IMR-90 (cell line): ENCODE results near the gene MTREX. TPM values are rescaled to one million over a fixed set of nuclear protein-coding genes. Genes with fewer than 3 reads are reported as not detected.

ENCODE experiments used
- ATAC-seq: fragments of 200-7000 bp; cut with Tn5 transposase; 2 replicates; pipeline ENCODE4 v1.9.1; 2020; ENCODE audit warnings: low read depth, mild to moderate bottlenecking, moderate library complexity
- BruUV-seq: library from RNA; stranded (reverse); fragments of 400-500 nt; replicated peaks from 2 replicates; lab custom pipeline; 2021; lab: Mats Ljungman, UMichigan
- CTCF ChIA-PET: fragments of 300-600 bp; formaldehyde crosslinking; extraction: SDS; loops from one replicate; lab custom pipeline; 2021; ENCODE audit warnings: antibody characterized with exemption; lab: Yijun Ruan, JAX
- POLR2A ChIA-PET: fragments of 300-600 bp; sonication (Branson Sonifier 250); formaldehyde crosslinking; loops from one replicate; lab custom pipeline; 2022; ENCODE audit warnings: antibody characterized with exemption; ENCODE audit not compliant: unreplicated experiment; lab: Charles Lee
- DNase-seq: peaks from one replicate; pipeline ENCODE4 v3.0.0; 2013
- H2AFZ ChIP-seq: replicated peaks from 2 replicates; pipeline ENCODE3; 2013; ENCODE audit warnings: low read length, mild to moderate bottlenecking; ENCODE audit not compliant: poor library complexity
- H2AK5ac ChIP-seq: 2 replicates; pipeline ENCODE4 v1.6.1; 2013; ENCODE audit warnings: low read depth, low read length, inconsistent platforms
- H2AK9ac ChIP-seq: replicated peaks from 2 replicates; pipeline ENCODE3; 2013; ENCODE audit warnings: mild to moderate bottlenecking, low read depth, low read length, moderate library complexity; ENCODE audit not compliant: poor library complexity
- H2BK120ac ChIP-seq: 2 replicates; pipeline ENCODE4 v1.6.1; 2013; ENCODE audit warnings: low read depth, low read length, inconsistent platforms
- H2BK15ac ChIP-seq: 3 replicates; pipeline ENCODE4 v1.6.1; 2013; ENCODE audit warnings: low read depth, low read length, inconsistent platforms
- H2BK20ac ChIP-seq: 2 replicates; pipeline ENCODE4 v1.6.1; 2013; ENCODE audit warnings: low read depth, mild to moderate bottlenecking, inconsistent platforms, low read length, moderate library complexity
- H2BK5ac ChIP-seq: 2 replicates; pipeline ENCODE4 v1.6.1; 2013; ENCODE audit warnings: mild to moderate bottlenecking, low read depth, low read length, inconsistent platforms; ENCODE audit not compliant: poor library complexity, severe bottlenecking
- H3K14ac ChIP-seq: replicated peaks from 2 replicates; pipeline ENCODE4 v1.6.1; 2013; ENCODE audit warnings: low read depth, low read length, inconsistent platforms
- H3K18ac ChIP-seq: 2 replicates; pipeline ENCODE4 v1.6.1; 2013; ENCODE audit warnings: low read depth, low read length, control low read depth
- H3K23ac ChIP-seq: 2 replicates; pipeline ENCODE4 v1.6.1; 2013; ENCODE audit warnings: low read depth, low read length, inconsistent platforms
- H3K27ac ChIP-seq: 2 replicates; pipeline ENCODE4 v1.5.1; 2013; ENCODE audit warnings: mild to moderate bottlenecking, control low read depth, low read length; ENCODE audit not compliant: insufficient read depth
- H3K27me3 ChIP-seq: 2 replicates; pipeline ENCODE4 v1.6.1; 2013; ENCODE audit warnings: low read length; ENCODE audit not compliant: control insufficient read depth, insufficient read depth
- H3K36me3 ChIP-seq: 2 replicates; pipeline ENCODE4 v1.6.1; 2013; ENCODE audit warnings: low read length, mixed read lengths; ENCODE audit not compliant: control insufficient read depth, insufficient read depth
- H3K4ac ChIP-seq: 2 replicates; pipeline ENCODE4 v1.6.1; 2013; ENCODE audit warnings: low read depth, low read length, inconsistent platforms
- H3K4me1 ChIP-seq: 2 replicates; pipeline ENCODE4 v1.6.1; 2013; ENCODE audit warnings: low read length, mixed read lengths; ENCODE audit not compliant: control insufficient read depth, insufficient read depth
- H3K4me2 ChIP-seq: 2 replicates; pipeline ENCODE4 v1.6.1; 2013; ENCODE audit warnings: low read depth, mild to moderate bottlenecking, control low read depth, low read length, moderate library complexity
- H3K4me3 ChIP-seq: 2 replicates; pipeline ENCODE4 v1.5.1; 2013; ENCODE audit warnings: low read depth, mild to moderate bottlenecking, control low read depth, low read length, moderate library complexity; ENCODE audit not compliant: insufficient read depth
- H3K56ac ChIP-seq: 2 replicates; pipeline ENCODE4 v1.6.1; 2013; ENCODE audit warnings: low read length, inconsistent platforms; ENCODE audit not compliant: insufficient read depth; ENCODE audit errors: extremely low read depth
- H3K79me1 ChIP-seq, 2 experiments: 2 replicates each; pipeline ENCODE4 v1.6.1; 2013; ENCODE audit warnings: low read length in 2 of 2, inconsistent platforms in 1 of 2, low read depth in 1 of 2
- H3K9ac ChIP-seq: 2 replicates; pipeline ENCODE4 v1.6.1; 2013; ENCODE audit warnings: low read depth, low read length, control low read depth
- H3K9me1 ChIP-seq: 2 replicates; pipeline ENCODE4 v1.6.1; 2013; ENCODE audit warnings: low read length, inconsistent platforms; ENCODE audit not compliant: insufficient read depth
- H3K9me3 ChIP-seq: 2 replicates; pipeline ENCODE4 v1.6.1; 2013; ENCODE audit warnings: low read length; ENCODE audit not compliant: control insufficient read depth, insufficient read depth
- H4K20me1 ChIP-seq: 2 replicates; pipeline ENCODE4 v1.6.1; 2013; ENCODE audit warnings: low read length, inconsistent platforms; ENCODE audit not compliant: insufficient read depth
- H4K5ac ChIP-seq: 2 replicates; pipeline ENCODE4 v1.6.1; 2013; ENCODE audit warnings: mild to moderate bottlenecking, low read depth, low read length, control low read depth
- H4K8ac ChIP-seq, 2 experiments: 2 replicates each; pipeline ENCODE4 v1.6.1; 2013; ENCODE audit warnings: low read depth in 2 of 2, low read length in 2 of 2, control low read depth in 1 of 2, inconsistent platforms in 1 of 2
- H4K91ac ChIP-seq: 2 replicates; pipeline ENCODE4 v1.6.1; 2013; ENCODE audit warnings: low read depth, low read length, inconsistent platforms; ENCODE audit not compliant: insufficient read depth
- BHLHE40 ChIP-seq: fragments of 150-350 bp; IDR thresholded peaks from 2 replicates; pipeline ENCODE4 v1.6.1; 2016; ENCODE audit warnings: mild to moderate bottlenecking, low read depth, low read length
- CEBPB ChIP-seq: IDR thresholded peaks from 2 replicates; pipeline ENCODE4 v1.6.1; 2012; ENCODE audit warnings: low read depth, low read length, improper control_type of control experiment
- CHD1 ChIP-seq: IDR thresholded peaks from 2 replicates; pipeline ENCODE4 v1.6.1; 2012; ENCODE audit warnings: low read depth, low read length, improper control_type of control experiment
- CTCF ChIP-seq: conservative IDR thresholded peaks from 2 replicates; pipeline ENCODE4 v1.5.1; 2012; ENCODE audit warnings: mild to moderate bottlenecking, low read depth, low read length, improper control_type of control experiment
- ELK1 ChIP-seq: fragments of 150-350 bp; IDR thresholded peaks from 2 replicates; pipeline ENCODE4 v1.6.1; 2016; ENCODE audit warnings: low read depth, mild to moderate bottlenecking, low read length, moderate library complexity, borderline replicate concordance
- FOS ChIP-seq: fragments of 150-350 bp; IDR thresholded peaks from 2 replicates; pipeline ENCODE4 v1.6.1; 2016; ENCODE audit warnings: low read depth, low read length
- MAFK ChIP-seq: IDR thresholded peaks from 2 replicates; pipeline ENCODE4 v1.6.1; 2012; ENCODE audit warnings: low read depth, low read length, improper control_type of control experiment
- MAZ ChIP-seq: IDR thresholded peaks from 2 replicates; pipeline ENCODE4 v1.6.1; 2012; ENCODE audit warnings: low read depth, mild to moderate bottlenecking, low read length, improper control_type of control experiment, moderate library complexity, borderline replicate concordance
- MXI1 ChIP-seq: IDR thresholded peaks from 2 replicates; pipeline ENCODE4 v1.6.1; 2012; ENCODE audit warnings: low read depth, mild to moderate bottlenecking, low read length, moderate library complexity, borderline replicate concordance
- NFE2L2 ChIP-seq: fragments of 150-350 bp; IDR thresholded peaks from 2 replicates; pipeline ENCODE4 v1.6.1; 2016; ENCODE audit warnings: low read depth, mild to moderate bottlenecking, low read length
- POLR2A ChIP-seq: IDR thresholded peaks from 2 replicates; pipeline ENCODE4 v1.6.1; 2012; ENCODE audit warnings: mild to moderate bottlenecking, low read depth, low read length
- RAD21 ChIP-seq: IDR thresholded peaks from 2 replicates; pipeline ENCODE4 v1.6.1; 2012; ENCODE audit warnings: low read length, improper control_type of control experiment
- RCOR1 ChIP-seq: IDR thresholded peaks from 2 replicates; pipeline ENCODE4 v1.6.1; 2012; ENCODE audit warnings: mild to moderate bottlenecking, low read length, improper control_type of control experiment; ENCODE audit not compliant: insufficient replicate concordance
- RFX5 ChIP-seq: IDR thresholded peaks from 2 replicates; pipeline ENCODE4 v1.8.0; 2012; ENCODE audit warnings: low read depth, mild to moderate bottlenecking, low read length, moderate library complexity
- SMC3 ChIP-seq: fragments of 150-350 bp; IDR thresholded peaks from 2 replicates; pipeline ENCODE4 v1.6.1; 2016; ENCODE audit warnings: low read depth, mild to moderate bottlenecking, antibody characterized with exemption, low read length, moderate library complexity
- USF2 ChIP-seq: fragments of 150-350 bp; IDR thresholded peaks from 2 replicates; pipeline ENCODE4 v1.6.1; 2017; ENCODE audit warnings: mild to moderate bottlenecking, antibody characterized with exemption, low read length, low read depth
- WGBS, 2 experiments: methylation state at CpG; one replicate each; pipeline versions ENCODE4 v1.1.5 to v1.1.7; 2013; ENCODE audit warnings: missing lambda C conversion rate in 2 of 2; ENCODE audit not compliant: insufficient read length in 1 of 2; ENCODE audit errors: extremely low coverage in 2 of 2; 5-methylcytosine and 5-hydroxymethylcytosine counted together
- dilution Hi-C: fragments of 300-500 bp; cut with HindIII; formaldehyde crosslinking; loops from one replicate; pipeline ENCODE4 v1.14.3; 2018; ENCODE audit warnings: low sequenced_read_pairs; ENCODE audit not compliant: unreplicated experiment
- in situ Hi-C: fragments of 300-500 bp; cut with MboI; formaldehyde crosslinking; loops from 3 replicates; pipeline ENCODE4 v1.14.3; 2019; ENCODE audit warnings: low sequenced_read_pairs, inconsistent platforms, mixed read lengths
- intact Hi-C: fragments of 100-400 bp; cut with micrococcal nuclease; formaldehyde crosslinking; loops from 2 replicates; pipeline ENCODE4 v1.10.0; 2022
- polyA plus RNA-seq, 3 experiments: library from polyadenylated mRNA; depleted of rRNA; stranded (reverse); fragments of >200 nt; gene quantifications; 2 replicates each; pipeline ENCODE4 v1.2.3, GENCODE V29; 2012; ENCODE audit warnings: low replicate concordance in 1 of 3
- total RNA-seq: library from RNA; depleted of rRNA; stranded (reverse); fragments of >200 nt; gene quantifications from 2 replicates; pipeline ENCODE4 v1.2.3, GENCODE V29; 2012

The MTREX gene
- total and polyA plus RNA-seq, 2 of the 4 experiments (the other 2 are of a cell fraction) = 22.1 to 33.2 TPM

GRCh38 chr5:55276771-55277170 lies 31.0 kb upstream of the MTREX start:
- H3K4me1 ChIP-seq = no peaks in the 10 kb centered on the region
- H3K18ac ChIP-seq = no peak overlapping the region
- H3K9ac ChIP-seq = no peak overlapping the region
- ATAC-seq (peak; percentile 68; the same call in 1 of the 2 replicates), DNase-seq (peak; percentile 72)
- no peak overlapping the region for H3K56ac ChIP-seq
- H3K14ac ChIP-seq = no peak overlapping the region
- dilution Hi-C loops (no loop called here), intact Hi-C loops (no loop called here), in situ Hi-C loops (no loop called here)
- no peak overlapping the region for H4K8ac ChIP-seq
- H3K4ac ChIP-seq = no peak overlapping the region
- peaks cover 3% of the 10 kb centered on the region in 2 experiments; a peak in 2 of 4 replicates for H3K79me1 ChIP-seq
- H2BK20ac ChIP-seq = no peak overlapping the region
- ChIA-PET POLR2A (no interaction called here), CTCF (no interaction called here)
- H2AK9ac ChIP-seq = no peak overlapping the region
- no peak overlapping the region for H3K23ac ChIP-seq
- peak overlapping the region; percentile 3 for H2BK5ac ChIP-seq
- H2BK15ac ChIP-seq = no peak overlapping the region
- no peaks in the 10 kb centered on the region for H3K9me1 ChIP-seq
- H4K91ac ChIP-seq = no peak overlapping the region
- H4K5ac ChIP-seq = no peak overlapping the region
- H4K20me1 ChIP-seq = no peaks in the 10 kb centered on the region
- no peak overlapping the region for H3K4me3 ChIP-seq
- H3K27me3 ChIP-seq = no peaks in the 10 kb centered on the region
- WGBS, 2 experiments = no CpG with 5 or more reads among the region's 1 CpG
- BruUV-seq = no TSS peak
- TF ChIP-seq CHD1 (no peak), POLR2A (no peak), RCOR1 (no peak), RFX5 (no peak), MAFK (no peak), USF2 (no peak), RAD21 (no peak), NFE2L2 (no peak), CTCF (no peak), SMC3 (no peak), BHLHE40 (no peak), FOS (no peak), MXI1 (no peak), MAZ (no peak), ELK1 (no peak), CEBPB (no peak)
- peaks cover 21% of the 10 kb centered on the region for H3K36me3 ChIP-seq
- no peaks in the 10 kb centered on the region for H3K9me3 ChIP-seq
- H3K4me2 ChIP-seq = no peak overlapping the region
- H2AK5ac ChIP-seq = no peak overlapping the region
- H2BK120ac ChIP-seq = no peak overlapping the region
- H3K27ac ChIP-seq = no peak overlapping the region
- H2AFZ ChIP-seq = no peak overlapping the region
